ENCODE results near the gene POC5. TPM values are rescaled to one million over a fixed set of nuclear protein-coding genes. Genes with fewer than 3 reads are reported as not detected.
"Not testable (repeated sequence)": the region's sequence is repeated elsewhere in the genome, so short reads cannot be mapped to it uniquely, and the experiment has no call there.

Gene POC5
- polyA plus RNA-seq, 2 of the 4 experiments (the other 2 are of a cell fraction): 12.7 to 26.2 TPM

DNA sequence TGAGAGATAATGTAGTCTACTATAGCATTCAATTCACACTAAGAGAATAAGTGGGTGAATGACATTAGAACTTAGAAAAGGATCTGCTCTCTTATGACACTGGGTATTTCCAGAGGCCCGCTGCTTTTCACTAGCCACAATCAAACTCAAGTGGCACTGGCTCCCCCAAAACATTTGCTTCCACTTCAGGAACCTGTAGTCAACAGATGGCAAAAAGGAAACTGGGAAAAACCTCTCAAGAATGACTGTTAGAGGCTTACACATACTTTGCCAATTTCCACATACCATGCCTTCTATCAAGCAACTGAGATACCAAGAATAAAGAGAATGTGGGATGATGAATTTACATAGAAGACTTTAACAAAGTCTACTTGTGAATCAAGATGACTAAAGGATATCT, 11.2 kb downstream of the POC5 start:
- POLR2A ChIA-PET: no interaction called here
- no peaks in the 10 kb centered on the region for H3K9me3 ChIP-seq
- H3K27ac ChIP-seq: no peak overlapping the region
- H3K4me2 ChIP-seq: no peak overlapping the region
- FAIRE-seq: no peak
- H3K4me1 ChIP-seq: peaks cover 13% of the 10 kb centered on the region
- ATAC-seq: no peak
- CTCF ChIA-PET: no interaction called here
- no peak overlapping the region for H3K4me3 ChIP-seq
- WGBS (ENCODE audit: missing lambda C conversion rate): 100% methylated on average over 1 of the region's 1 CpG
- TF ChIP-seq JUNB (IDR thresholded peaks at IDR 0.05) (no peak), MYC (IDR thresholded peaks at IDR 0.05; ENCODE audit: borderline replicate concordance, low read length) (no peak), HOXB13 (CRISPR knock-in tag; IDR thresholded peaks at IDR 0.05; ENCODE audit: low read depth) (no peak)
- no peak for DNase-seq (ENCODE audit: low read depth in 1 of 2, low spot score in 1 of 2)

DNA sequence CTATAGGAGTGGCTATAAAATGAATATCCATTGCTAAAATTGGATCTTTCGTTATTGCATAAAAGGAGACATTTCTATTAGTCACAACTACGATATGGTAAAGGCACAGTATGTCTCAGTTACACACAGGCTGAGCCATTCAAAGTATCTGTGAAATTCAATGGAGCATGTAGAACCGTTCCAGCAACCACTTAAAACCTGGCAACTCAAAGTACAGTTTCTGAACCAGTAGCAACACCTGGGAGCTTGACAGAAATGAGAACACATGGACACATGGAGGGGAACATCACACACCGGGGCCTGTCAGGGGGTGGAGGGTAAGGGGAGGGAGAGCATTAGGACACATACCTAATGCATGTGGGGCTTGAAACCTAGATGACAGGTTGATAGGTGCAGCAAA, 15.4 kb downstream of the POC5 start:
- CTCF ChIA-PET: no interaction called here
- Histone ChIP-seq H3K27ac (no peak overlapping the region), H3K9me3 (no peaks in the 10 kb centered on the region), H3K4me3 (no peak overlapping the region), H3K4me2 (no peak overlapping the region), H3K4me1 (no peaks in the 10 kb centered on the region)
- no peak for ATAC-seq
- no peak for DNase-seq (ENCODE audit: low read depth in 1 of 2, low spot score in 1 of 2)
- no peak for TF ChIP-seq FOXS1 (CRISPR knock-in tag; IDR thresholded peaks at IDR 0.05)
- no peak for TF ChIP-seq CHD2 (IDR thresholded peaks at IDR 0.05; ENCODE audit: low read length, partially characterized antibody)
- TF ChIP-seq ZC3H11A (IDR thresholded peaks at IDR 0.05): no peak
- TF ChIP-seq ZSCAN20 (CRISPR knock-in tag; IDR thresholded peaks at IDR 0.05): no peak
- no peak for TF ChIP-seq HEYL (CRISPR knock-in tag; IDR thresholded peaks at IDR 0.05)
- TF ChIP-seq, protein P1, sequence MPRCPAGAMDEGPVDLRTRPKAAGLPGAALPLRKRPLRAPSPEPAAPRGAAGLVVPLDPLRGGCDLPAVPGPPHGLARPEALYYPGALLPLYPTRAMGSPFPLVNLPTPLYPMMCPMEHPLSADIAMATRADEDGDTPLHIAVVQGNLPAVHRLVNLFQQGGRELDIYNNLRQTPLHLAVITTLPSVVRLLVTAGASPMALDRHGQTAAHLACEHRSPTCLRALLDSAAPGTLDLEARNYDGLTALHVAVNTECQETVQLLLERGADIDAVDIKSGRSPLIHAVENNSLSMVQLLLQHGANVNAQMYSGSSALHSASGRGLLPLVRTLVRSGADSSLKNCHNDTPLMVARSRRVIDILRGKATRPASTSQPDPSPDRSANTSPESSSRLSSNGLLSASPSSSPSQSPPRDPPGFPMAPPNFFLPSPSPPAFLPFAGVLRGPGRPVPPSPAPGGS (IDR thresholded peaks at IDR 0.05): no peak
- TF ChIP-seq, protein P2, sequence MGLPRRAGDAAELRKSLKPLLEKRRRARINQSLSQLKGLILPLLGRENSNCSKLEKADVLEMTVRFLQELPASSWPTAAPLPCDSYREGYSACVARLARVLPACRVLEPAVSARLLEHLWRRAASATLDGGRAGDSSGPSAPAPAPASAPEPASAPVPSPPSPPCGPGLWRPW (IDR thresholded peaks at IDR 0.05): no peak
- TF ChIP-seq NR3C1 (IDR thresholded peaks at IDR 0.05): no peak
- TF ChIP-seq MYC (IDR thresholded peaks at IDR 0.05; ENCODE audit: borderline replicate concordance, low read length): no peak
- no peak for TF ChIP-seq CHD4 (IDR thresholded peaks at IDR 0.05; ENCODE audit: borderline replicate concordance)
- no peak for TF ChIP-seq MAFK (IDR thresholded peaks at IDR 0.05; ENCODE audit: partially characterized antibody)
- TF ChIP-seq, protein P3, sequence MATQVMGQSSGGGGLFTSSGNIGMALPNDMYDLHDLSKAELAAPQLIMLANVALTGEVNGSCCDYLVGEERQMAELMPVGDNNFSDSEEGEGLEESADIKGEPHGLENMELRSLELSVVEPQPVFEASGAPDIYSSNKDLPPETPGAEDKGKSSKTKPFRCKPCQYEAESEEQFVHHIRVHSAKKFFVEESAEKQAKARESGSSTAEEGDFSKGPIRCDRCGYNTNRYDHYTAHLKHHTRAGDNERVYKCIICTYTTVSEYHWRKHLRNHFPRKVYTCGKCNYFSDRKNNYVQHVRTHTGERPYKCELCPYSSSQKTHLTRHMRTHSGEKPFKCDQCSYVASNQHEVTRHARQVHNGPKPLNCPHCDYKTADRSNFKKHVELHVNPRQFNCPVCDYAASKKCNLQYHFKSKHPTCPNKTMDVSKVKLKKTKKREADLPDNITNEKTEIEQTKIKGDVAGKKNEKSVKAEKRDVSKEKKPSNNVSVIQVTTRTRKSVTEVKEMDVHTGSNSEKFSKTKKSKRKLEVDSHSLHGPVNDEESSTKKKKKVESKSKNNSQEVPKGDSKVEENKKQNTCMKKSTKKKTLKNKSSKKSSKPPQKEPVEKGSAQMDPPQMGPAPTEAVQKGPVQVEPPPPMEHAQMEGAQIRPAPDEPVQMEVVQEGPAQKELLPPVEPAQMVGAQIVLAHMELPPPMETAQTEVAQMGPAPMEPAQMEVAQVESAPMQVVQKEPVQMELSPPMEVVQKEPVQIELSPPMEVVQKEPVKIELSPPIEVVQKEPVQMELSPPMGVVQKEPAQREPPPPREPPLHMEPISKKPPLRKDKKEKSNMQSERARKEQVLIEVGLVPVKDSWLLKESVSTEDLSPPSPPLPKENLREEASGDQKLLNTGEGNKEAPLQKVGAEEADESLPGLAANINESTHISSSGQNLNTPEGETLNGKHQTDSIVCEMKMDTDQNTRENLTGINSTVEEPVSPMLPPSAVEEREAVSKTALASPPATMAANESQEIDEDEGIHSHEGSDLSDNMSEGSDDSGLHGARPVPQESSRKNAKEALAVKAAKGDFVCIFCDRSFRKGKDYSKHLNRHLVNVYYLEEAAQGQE (IDR thresholded peaks at IDR 0.05): no peak
- TF ChIP-seq HDAC2 (IDR thresholded peaks at IDR 0.05): no peak
- TF ChIP-seq POLR2A (IDR thresholded peaks at IDR 0.05; ENCODE audit: low read length): no peak
- TF ChIP-seq CEBPB (IDR thresholded peaks at IDR 0.05): no peak
- TF ChIP-seq NFE2L2 (conservative IDR thresholded peaks at IDR 0.05; ENCODE audit: low read length): no peak
- TF ChIP-seq CBX2 (IDR thresholded peaks at IDR 0.05; ENCODE audit: borderline replicate concordance, low read depth): no peak
- no peak for FAIRE-seq
- POLR2A ChIA-PET: no interaction called here
- 96% methylated on average over 4 of the region's 4 CpGs for WGBS (ENCODE audit: missing lambda C conversion rate)

DNA sequence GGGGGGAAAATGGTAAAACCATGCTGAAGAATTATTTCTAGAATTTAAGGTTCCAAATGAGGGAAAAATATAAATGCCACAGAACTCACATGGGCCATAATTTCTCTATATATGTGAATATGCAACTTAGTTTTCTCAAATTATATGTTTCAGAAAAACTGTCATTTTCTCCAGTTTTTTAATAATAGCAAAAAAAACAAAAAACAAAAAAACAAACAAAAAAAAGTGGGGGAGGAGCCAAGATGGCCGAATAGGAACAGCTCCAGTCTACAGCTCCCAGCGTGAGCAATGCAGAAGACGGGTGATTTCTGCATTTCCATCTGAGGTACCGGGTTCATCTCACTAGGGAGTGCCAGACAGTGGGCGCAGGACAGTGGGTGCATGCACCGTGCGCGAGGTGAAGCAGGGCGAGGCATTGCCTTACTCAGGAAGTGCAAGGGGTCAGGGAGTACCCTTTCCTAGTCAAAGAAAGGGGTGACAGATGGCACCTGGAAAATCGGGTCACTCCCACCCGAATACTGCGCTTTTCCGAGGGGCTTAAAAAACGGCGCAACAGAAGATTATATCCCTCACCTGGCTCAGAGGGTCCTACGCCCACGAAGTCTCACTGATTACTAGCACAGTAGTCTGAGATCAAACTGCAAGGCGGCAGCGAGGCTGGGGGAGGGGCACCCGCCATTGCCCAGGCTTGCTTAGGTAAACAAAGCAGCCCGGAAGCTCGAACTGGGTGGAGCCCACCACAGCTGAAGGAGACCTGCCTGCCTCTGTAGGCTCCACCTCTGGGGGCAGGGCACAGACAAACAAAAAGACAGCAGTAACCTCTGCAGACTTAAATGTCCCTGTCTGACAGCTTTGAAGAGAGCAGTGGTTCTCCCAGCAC, 21.5 kb downstream of the POC5 start:
- H3K27ac ChIP-seq: not testable (repeated sequence)

More for the DNA sequence above, 21.5 kb downstream of the POC5 start:
- CTCF ChIA-PET; ATAC-seq; H3K4me1 ChIP-seq; H3K9me3 ChIP-seq; H3K4me2 ChIP-seq; FAIRE-seq; POLR2A ChIA-PET; H3K4me3 ChIP-seq; DNase-seq (ENCODE audit: low read depth in 1 of 2, low spot score in 1 of 2): not testable (repeated sequence)
- WGBS (ENCODE audit: missing lambda C conversion rate): 85% methylated on average over 22 of the region's 22 CpGs
